ENCODE data around the gene MEX3C. TPM values are rescaled to one million over a fixed set of nuclear protein-coding genes. Genes with fewer than 3 reads are reported as not detected.

Gene MEX3C
- total RNA-seq, 1 experiment from 2014 or later = 38.3 TPM

DNA sequence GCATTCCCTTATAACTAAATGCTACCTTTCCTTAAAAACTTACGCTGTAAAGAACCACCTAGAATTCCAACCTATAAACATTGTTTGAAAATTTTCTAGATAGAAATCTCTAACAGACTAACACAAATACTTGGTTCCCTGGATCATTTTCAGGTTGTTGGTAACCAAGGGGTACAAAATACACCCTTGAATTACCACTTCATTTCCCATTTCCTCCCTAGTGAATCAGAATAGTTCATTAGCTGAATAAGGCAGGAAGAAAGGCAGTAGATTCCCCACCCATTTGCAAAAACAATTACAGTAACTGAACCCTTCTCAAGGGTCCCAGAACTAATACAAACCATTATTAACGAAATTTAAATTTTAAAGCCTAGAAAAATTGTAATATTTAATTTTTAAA, 5.5 kb downstream of the MEX3C start:
- no peak for DNase-seq (ENCODE audit: low spot score)

DNA sequence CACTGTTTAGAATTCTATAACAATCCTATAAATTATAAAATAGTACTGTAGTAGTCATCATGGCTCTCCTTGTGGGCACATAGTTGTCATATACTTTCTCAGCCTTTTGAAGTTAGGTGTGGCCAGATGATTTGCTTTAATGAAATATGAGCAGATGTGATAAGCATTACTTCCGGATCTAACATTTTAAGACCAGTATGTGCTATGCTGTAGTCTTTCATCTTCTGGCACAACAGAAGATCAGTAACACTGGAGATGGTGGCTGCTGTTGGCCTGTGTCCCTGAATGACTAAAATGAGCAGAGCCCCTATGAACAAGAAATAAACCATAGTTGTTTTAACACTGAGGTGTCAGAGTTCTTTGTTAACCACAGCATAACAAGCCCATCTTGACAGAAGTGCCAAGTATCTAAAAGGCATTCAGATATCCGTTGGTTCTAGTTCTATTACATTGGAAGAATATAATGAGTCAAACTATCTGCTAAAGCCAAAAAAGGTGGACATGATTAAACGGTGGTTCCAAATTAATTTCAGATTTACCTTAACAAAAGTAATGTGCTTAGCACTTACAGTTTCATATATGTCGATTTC, 6.3 kb downstream of the MEX3C start:
- no peak for DNase-seq (ENCODE audit: low spot score)

DNA sequence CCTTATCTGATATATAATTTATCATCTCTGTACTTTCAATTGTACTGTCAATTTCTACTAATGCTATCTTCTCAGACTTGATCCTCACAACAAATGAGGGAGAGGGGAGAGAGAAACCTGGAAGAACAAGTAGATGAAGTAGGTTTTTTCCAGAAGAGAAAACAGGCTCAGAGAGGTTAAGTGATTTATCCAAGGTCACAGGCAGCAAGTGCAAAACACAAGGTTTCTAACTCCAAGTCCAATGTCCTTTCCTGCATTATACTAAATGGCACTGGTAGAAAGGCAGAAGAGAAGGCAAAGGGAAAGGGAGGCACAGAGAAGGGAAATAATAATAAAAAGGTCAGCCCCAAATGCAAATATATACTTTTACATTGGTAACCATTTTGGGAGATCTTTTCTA, 7.5 kb downstream of the MEX3C start:
- no peak for DNase-seq (ENCODE audit: low spot score)

DNA sequence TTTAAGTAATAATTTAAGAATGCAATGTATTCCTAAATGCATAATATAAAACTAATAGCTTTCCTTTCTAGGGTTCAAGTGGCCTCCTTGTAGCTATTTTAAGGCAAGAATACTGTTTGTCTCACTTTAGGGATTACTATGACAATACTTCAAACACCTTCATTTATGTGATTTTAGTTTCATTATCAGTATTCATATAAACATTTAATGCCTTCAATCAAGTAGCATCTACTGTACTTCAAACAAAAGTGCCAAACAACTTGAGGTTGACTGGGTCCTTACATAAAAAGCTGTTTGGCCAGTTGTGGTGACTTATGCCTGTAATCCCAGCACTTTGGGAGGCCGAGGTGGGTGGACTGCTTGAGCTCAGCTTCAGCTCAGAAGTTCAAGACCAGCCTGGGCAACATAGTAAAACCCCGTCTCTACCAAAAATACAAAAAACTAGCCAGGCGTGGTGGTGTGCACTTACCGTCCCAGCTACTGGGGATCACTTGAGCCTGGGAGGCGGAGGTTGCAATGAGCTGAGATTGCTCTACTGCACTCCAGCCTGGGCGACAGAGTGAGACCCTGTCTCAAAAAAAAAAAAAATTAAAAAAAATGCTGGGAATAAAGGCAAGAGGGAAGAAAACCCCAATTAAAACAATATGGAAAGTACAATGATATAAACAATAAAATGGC, 9.3 kb downstream of the MEX3C start:
- DNase-seq (ENCODE audit: low spot score) = no peak

DNA sequence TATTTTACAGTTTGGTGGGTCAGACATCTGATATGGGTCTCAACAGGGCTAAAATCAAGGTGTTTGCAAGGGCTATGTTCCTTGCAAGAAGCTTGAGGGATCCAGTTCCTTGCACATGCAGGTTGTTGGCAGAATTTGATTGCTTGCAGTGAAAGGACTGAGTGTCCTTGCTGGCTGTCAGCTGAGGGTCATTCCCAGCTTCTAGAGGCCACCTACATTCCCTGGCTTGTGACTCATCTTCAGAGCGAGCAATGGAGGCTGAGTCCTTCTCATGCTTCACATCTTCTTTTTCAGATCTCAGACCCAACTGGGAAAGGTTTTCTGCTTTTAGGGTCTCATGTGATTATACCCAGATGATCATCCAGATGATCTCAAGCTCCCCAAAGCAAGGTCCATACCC, 12.4 kb downstream of the MEX3C start:
- DNase-seq (ENCODE audit: low spot score) = no peak

DNA sequence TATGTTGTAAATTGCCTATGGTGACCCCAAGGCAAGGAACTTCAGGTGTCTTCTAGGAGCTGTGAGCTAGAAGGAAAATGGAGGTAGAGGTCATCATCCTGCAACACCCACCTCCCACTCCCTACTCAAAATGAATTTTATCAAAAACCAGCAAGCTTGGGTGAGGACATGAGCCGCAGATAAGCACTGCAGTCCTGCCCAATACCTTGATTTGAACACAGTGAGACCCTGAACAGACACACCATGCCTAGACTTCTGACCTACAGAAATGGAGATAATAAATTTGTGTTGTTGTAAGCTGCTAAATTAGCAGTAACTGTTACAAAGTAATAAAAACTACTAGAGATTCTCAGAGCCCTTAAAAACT, 13.4 kb downstream of the MEX3C start:
- DNase-seq (ENCODE audit: low spot score) = no peak

DNA sequence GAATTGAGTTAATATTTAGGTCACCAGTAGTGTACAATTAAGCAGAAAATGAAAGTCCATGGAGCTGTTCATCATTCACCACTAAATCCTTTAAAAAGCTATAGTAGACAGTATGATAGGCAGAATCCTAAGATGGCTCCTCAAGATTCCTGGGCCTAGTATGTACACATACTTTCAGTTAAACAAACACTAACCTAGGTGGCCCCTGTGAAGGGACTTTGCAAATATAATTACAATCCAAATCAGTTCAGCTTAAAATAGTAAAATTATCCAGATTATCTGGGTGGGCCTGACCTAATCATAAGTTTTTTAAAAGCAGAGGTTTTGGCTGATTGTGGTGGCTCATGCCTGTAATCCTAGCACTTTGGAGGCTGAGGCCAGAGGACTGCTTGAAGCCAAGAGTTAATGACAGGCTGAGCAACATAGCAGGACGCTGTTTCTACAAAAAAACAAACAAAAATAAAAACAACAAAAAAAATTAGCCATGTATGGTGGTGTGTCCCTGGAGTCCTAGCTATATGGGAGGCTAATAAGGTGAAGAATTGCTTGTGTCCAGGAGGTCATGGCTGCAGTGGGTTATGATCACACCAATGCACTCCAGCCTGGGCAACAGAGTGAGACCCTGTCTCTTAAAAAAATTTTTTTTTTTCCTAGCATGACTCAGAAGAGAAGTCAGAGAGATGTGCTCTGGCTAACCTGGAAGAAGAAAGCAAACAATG, 13.9 kb downstream of the MEX3C start:
- DNase-seq (ENCODE audit: low spot score) = no peak

DNA sequence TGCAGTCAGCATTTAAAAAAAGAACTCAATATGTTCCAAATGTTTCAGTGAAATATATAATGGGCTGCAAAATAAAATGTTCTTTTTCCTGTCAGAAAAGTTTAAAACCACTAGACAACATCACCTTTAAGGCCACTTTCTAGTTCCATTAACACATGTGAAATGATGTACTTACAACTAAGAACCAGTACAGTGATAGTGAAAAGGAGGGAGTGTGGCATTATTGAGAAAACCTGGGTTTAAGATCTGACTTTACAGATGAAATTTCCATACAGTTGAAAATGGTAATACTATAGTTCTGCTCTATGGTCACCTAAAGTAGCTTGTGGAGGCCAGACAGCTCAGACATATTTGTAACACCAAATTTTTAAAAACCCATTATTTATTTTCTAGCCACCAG, 14.7 kb downstream of the MEX3C start:
- DNase-seq (ENCODE audit: low spot score) = no peak

DNA sequence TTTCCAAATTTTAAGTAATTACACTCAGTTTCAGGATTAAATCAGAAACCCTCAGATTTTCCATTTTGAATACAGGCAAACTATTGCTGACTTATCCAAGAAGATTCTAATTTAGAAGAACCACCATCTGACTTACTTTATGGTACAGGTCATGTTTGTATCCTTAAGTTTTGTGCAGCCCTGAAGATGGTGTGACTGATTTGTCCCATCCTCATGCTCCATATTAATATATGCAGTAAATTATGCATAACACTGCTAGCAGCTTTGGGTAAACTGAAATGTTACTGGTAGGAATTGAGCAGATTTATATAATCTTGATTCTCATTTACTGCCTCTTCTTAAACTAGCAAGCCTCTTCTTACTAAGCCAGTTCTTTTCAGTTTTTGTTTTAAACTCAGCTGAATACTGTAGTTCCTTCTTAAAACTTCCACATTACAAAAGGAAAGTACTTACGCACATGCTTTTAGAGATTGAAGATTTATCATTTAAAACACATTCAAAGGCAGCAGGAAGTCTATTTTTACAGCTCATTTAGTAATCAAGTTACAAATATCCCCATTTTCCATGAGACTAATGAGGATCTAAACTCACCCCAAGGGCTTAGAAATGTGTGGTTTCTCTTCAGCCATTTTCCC, 25.7 kb downstream of the MEX3C start:
- no peak for DNase-seq (ENCODE audit: low spot score)

DNA sequence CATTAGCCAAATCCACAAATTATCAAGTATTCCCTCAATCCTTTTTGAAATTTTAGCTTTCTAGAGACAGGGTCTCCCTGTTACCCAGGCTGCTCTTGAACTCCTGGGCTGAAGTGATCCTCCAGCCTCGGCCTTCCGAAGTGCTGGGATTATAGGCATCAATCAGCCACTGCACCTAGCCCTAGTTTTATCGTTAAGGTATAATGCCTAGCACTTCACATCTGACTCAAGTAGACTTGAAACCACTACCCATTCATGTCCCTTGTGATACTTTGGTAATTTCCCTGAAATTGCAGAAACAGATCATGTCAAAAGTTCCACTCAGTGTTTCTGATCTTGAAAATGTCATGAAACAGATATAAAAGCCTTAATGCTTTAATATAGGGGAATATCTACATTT, 26.3 kb downstream of the MEX3C start:
- DNase-seq (ENCODE audit: low spot score) = no peak

DNA sequence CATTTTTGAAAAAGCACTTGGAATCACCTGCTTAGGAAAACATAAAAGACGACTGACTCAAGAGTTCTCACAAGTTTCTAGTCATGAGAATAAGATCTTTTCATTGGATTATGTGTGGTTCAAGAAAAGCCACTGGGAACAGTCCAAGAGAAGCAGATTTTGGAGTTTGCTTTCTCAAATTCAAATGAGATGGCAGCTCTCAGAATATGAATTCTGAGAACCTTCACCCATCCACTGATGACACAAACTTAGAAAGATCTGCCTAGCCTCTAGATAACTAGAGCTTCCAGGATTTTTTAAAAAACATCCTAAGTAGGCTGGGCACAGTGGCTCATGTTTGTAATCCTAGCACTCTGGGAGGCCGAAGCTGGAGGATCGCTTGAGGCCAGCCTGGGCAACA, 26.8 kb downstream of the MEX3C start:
- no peak for DNase-seq (ENCODE audit: low spot score)

DNA sequence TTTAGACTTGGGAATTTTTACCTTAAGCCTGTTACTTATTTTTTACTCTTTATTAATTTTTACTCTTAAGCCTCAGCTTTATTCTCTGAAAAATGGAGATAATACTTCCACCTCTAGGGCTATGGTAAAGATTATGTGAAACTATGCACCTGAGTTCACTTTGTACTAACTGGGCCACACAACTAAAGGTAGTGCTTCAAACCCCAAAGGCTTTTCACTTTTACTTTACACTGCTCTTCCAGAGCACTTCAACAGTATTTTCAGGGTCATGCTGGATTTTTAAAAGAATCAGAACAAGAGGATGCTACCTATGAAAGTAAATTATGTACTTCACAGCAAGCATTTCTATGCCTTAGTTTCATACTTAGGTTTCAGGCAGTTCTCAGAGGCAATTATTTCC, 27.8 kb downstream of the MEX3C start:
- DNase-seq (ENCODE audit: low spot score) = no peak

DNA sequence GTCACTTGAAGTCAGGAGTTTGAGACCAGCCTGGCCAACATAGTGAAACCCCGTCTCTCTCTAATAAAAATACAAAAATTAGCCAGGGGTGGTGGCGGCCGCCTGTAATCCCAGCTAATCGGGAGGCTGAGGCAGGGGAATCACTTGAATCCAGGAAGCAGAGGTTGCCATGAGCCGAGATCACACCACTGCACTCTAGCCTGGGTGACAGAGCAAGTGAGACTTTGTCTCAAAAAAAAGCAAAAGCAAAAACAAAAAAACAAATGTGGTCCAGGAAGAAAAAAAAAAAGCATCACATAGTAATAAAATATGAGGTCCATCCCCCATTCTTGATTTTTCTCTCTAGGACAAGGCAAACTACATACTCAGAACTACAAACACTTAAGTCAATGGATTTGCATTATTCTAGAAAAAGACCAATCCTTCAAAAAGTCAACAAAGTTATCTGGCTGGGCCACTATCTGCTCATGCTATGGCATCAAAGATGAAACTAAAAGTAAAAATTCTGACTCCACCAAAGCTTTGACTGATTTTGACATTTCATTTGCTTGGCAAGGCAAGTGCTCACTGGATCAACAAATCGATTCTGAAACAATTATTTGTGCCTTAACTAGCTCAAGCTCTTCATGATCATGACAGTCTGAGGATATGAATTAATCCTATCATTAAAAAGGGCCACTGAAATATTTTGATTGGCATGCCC, 28.4 kb downstream of the MEX3C start:
- no peak for DNase-seq (ENCODE audit: low spot score)

DNA sequence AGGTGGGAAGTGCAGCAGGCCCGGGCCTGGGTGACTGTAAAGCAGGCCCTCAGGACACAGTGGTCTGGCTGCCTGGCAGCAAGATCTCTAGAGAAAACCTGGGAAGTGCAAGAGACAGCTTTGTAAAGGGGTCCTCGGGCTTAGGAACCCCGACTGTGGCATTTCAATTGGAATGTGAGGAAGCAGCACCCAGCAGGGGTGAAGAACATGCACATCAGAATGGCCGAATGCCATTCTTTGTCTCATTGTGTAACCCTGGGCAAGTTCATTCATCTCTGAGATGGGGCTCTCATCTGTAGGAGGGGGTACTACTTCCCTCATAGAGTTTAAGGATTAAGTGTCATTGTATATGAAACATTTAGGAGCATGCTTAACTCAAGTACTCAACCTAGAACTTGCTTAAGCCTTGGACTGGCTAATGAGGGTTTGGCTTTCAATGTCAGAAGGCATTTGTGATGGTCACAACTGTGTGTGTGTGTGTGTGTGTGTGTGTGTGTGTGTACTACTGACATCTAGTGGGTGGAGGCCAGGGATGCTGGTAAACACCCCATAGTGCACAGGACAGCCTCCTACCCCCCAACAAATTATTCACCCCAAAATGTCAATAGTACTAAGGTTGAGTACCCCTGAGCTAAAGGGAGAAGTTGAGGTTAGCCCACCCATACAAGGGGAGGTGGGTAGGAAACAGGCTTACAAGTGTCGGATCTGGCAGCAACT, 29.3 kb downstream of the MEX3C start:
- no peak for DNase-seq (ENCODE audit: low spot score)

DNA sequence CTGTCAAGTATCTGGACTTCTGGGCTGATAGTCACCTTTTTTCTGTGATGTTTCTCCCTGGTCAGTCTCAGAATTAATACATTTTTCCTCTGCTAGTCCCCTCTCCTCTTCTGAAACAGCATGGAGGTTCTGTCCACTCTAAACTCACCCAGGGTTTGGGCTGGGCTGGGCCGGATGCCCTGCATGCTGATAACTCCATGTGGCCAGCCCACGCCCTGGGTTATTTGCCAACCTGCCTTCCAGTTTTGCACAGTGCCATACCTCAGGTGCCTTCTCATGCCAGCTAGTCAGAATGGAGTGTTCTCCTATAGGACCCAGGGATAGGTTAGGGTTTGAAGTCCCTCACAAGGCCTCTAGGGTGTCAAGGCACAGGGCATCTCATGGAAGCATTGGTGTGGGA, 32.2 kb downstream of the MEX3C start:
- DNase-seq (ENCODE audit: low spot score) = no peak

DNA sequence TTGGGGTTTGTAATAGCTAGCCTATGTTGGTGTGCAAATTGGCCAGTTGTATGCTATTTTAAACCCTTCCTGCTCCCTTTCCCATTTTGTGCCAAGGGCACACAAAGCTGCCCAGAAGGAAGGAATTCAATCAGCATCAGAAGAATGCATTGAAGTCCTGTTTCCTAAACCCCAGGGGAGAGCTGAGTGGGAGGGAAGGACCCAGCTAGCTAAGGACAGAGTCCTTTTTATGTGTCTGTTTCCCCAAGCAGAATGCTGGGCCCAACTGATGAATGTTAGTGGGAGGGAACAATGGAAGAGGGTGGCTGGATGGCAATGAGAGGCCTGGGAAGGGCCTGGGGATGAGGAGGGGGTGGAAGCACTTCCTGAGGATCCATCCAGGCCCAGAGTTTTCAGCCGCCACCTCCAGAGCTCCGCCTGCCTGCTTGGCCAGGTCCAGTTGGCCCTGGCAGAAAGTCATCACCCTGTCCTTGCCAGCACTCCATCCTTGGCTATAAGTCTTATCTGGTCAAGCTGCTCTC, 32.7 kb downstream of the MEX3C start:
- no peak for DNase-seq (ENCODE audit: low spot score)

DNA sequence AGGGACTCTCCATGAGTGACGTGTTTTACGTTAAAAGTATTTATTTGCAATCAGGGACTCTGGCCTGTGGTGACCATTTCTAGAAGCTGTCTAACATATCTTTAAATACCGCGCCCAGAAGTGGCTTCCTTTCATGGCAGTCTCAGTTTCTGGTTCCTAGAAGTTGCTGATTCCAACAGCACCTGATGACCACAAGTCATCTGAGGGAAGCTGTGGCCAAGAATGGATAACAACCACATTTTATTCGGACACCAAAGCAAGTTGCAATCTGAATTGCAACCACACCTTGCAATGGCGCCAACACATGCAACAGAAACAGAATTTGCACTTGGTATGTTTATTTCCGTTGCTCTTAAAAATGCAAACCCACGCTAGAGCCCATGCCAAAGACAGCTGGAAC, 33.1 kb downstream of the MEX3C start:
- DNase-seq (ENCODE audit: low spot score) = no peak

DNA sequence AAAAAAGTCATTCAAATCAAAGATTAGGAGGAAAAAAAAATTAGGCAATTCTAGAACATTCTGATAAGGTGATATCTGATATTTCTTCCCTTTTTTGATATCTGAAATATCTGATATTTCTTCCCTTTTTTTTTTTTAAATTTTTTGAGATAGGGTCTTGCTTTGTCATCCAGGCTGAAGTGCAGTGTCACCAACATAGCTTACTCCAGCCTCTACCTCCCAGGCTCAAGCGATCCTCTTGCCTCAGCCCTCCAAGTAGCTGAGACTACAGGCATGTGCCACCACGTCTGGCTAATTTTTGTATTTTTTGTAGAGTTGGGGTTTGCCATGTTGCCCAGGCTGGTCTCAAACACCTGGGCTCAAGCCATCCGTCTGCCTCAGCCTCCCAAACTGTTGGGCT, 33.9 kb downstream of the MEX3C start:
- DNase-seq (ENCODE audit: low spot score) = no peak

DNA sequence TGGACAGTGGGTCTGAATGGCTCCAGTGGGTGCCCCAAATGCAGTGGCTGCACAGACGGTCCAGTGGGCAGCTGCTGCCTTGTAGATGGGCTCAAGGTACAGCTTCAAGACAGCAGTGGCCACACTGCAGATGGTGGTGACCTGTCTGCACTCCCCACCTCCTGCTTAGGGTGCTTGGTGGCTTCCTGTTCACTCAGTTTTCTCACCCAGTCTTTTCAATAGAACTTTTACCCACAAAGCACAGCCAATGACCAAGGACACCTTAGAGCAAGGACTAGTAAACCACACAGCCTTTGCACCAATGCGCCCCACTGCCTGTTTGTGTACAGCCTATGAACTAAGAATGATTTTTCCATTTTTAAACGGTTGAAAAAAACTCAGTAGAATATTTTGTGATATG, 34.9 kb downstream of the MEX3C start:
- no peak for DNase-seq (ENCODE audit: low spot score)

DNA sequence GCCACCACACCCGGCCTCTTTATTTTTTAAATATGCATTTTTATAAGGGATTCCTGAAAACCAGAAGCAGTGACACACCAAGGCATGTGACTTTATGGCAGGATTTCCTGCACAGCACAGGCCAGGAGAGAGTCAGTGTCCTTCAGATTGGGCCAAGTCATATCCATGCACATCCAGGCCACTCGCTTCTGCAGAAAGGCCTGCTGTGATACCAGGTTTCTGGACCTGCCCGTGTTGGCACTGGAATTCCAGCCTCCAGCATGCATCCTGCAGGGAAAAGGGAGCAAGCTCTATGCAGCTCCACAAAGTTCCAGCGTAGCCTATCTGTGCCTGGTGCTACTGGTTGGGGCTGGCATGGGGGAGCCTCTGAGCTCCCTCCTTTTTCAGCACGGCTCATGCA, 36.8 kb downstream of the MEX3C start:
- DNase-seq (ENCODE audit: low spot score) = no peak

DNA sequence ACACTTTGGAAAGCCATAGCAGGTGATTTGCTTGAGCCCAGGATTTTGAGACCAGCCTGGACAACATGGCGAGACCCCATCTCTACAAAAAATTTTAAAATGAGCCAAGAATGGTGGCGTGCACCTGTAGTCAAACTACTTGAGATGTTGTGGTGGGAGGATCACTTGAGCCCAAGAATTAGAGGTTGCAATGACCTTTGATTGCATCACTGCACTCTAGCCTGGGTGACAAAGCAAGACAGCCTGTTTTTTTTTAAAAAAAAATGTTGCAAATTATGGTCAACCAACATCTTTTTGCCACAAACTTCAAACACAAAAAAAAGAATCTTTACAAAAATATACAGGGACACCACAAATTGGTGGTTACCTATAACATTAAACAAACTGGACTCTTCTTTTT, 40.3 kb downstream of the MEX3C start:
- no peak for DNase-seq (ENCODE audit: low spot score)
